ENCODE data around the gene SH3PXD2A. TPM values are rescaled to one million over a fixed set of nuclear protein-coding genes. Genes with fewer than 3 reads are reported as not detected.
"Not testable (repeated sequence)": the region's sequence is repeated elsewhere in the genome, so short reads cannot be mapped to it uniquely, and the experiment has no call there.

SH3PXD2A gene
- total RNA-seq, 1 experiment from 2014 or later = 3.4 TPM

GRCh38 chr10:103622935-103623574 lies 232.3 kb downstream of the SH3PXD2A start:
- no peak for DNase-seq (ENCODE audit: low read depth)

GRCh38 chr10:103622286-103622685 lies 233.1 kb downstream of the SH3PXD2A start:
- DNase-seq (ENCODE audit: low read depth) = no peak

GRCh38 chr10:103621783-103622125 lies 233.6 kb downstream of the SH3PXD2A start:
- DNase-seq (ENCODE audit: low read depth) = no peak

GRCh38 chr10:103620891-103621782 lies 234.2 kb downstream of the SH3PXD2A start:
- no peak for DNase-seq (ENCODE audit: low read depth)

GRCh38 chr10:103620352-103620740 lies 235.0 kb downstream of the SH3PXD2A start:
- DNase-seq (ENCODE audit: low read depth) = no peak

GRCh38 chr10:103619424-103620351 lies 235.7 kb downstream of the SH3PXD2A start:
- no peak for DNase-seq (ENCODE audit: low read depth)

- DNase-seq (ENCODE audit: low read depth) = no peak
These were observed 236.6 kb downstream of the SH3PXD2A start for GRCh38 chr10:103618575-103619423.

- DNase-seq (ENCODE audit: low read depth) = no peak
These were observed 237.6 kb downstream of the SH3PXD2A start for GRCh38 chr10:103617602-103618385.

- DNase-seq (ENCODE audit: low read depth) = no peak
These were observed 238.4 kb downstream of the SH3PXD2A start for GRCh38 chr10:103616705-103617601.

- no peak for DNase-seq (ENCODE audit: low read depth)
These were observed 240.8 kb downstream of the SH3PXD2A start for GRCh38 chr10:103614306-103615158.

GRCh38 chr10:103613616-103614015 lies 241.8 kb downstream of the SH3PXD2A start:
- DNase-seq (ENCODE audit: low read depth) = no peak

GRCh38 chr10:103612462-103613365 lies 242.7 kb downstream of the SH3PXD2A start:
- DNase-seq (ENCODE audit: low read depth) = no peak

- DNase-seq (ENCODE audit: low read depth) = no peak
These were observed 244.4 kb downstream of the SH3PXD2A start for GRCh38 chr10:103610921-103611511.

GRCh38 chr10:103610083-103610472 lies 245.3 kb downstream of the SH3PXD2A start:
- no peak for DNase-seq (ENCODE audit: low read depth)

GRCh38 chr10:103609231-103610082 lies 245.9 kb downstream of the SH3PXD2A start:
- no peak for DNase-seq (ENCODE audit: low read depth)

- DNase-seq (ENCODE audit: low read depth) = not testable (repeated sequence)
These were observed 247.3 kb downstream of the SH3PXD2A start for GRCh38 chr10:103608056-103608455.
